Epithelial cell of proximal tubule (primary cell): ENCODE results near the gene WSB2. TPM values are rescaled to one million over a fixed set of nuclear protein-coding genes. Genes with fewer than 3 reads are reported as not detected.
A peak's percentile ranks its signal among the peaks of the same experiment; 100 is the strongest.
"Not testable (repeated sequence)": the region's sequence is repeated elsewhere in the genome, so short reads cannot be mapped to it uniquely, and the experiment has no call there.

ENCODE experiments used
- DNase-seq: peaks from one replicate; pipeline ENCODE4 v3.0.0-alpha.2; 2011; ENCODE audit warnings: low read depth
- H3K4me3 ChIP-seq: 2 replicates; pipeline ENCODE4 v1.5.1; 2011; ENCODE audit warnings: low read depth, mild to moderate bottlenecking, low read length
- CTCF ChIP-seq: conservative IDR thresholded peaks from 2 replicates; pipeline ENCODE4 v1.5.1; 2012; ENCODE audit warnings: low read depth, mild to moderate bottlenecking, low read length
- total RNA-seq: library from RNA; depleted of rRNA; stranded (reverse); fragments of >200 nt; gene quantifications from 2 replicates; pipeline ENCODE4 v1.2.3, GENCODE V29; 2015

The WSB2 gene
- total RNA-seq, 1 donor from 2014 or later = 79.6 TPM

- H3K4me3 ChIP-seq = no peak overlapping the region
- TF ChIP-seq CTCF = no peak
- DNase-seq = no peak
Observed at GRCh38 chr12:118082161-118082560, 21.2 kb upstream of the WSB2 start.

DNA sequence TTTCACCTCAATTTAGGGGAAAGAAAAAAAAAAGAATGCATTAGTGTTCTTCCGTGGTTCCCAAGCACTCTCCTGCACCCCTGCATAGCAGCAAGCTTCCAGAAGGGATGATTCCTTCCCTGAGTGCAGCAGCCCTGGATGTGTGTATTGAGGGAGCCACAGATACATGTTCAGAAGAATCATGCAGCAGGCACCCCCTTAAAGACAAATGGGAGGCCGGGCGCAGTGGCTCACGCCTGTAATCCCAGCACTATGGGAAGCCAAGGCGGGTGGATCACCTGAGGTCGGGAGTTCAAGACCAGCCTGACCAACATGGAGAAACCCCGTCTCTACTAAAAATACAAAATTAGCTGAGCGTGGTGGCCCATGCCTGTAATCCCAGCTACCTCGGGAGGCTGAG, 20.5 kb upstream of the WSB2 start:
- DNase-seq, H3K4me3 ChIP-seq: not testable (repeated sequence)

- TF ChIP-seq CTCF = no peak
- H3K4me3 ChIP-seq = no peak overlapping the region
- DNase-seq = no peak
Observed at GRCh38 chr12:118073768-118074167, 12.8 kb upstream of the WSB2 start.

- no peak for TF ChIP-seq CTCF
Observed at GRCh38 chr12:118070650-118071049, 9.7 kb upstream of the WSB2 start.

DNA sequence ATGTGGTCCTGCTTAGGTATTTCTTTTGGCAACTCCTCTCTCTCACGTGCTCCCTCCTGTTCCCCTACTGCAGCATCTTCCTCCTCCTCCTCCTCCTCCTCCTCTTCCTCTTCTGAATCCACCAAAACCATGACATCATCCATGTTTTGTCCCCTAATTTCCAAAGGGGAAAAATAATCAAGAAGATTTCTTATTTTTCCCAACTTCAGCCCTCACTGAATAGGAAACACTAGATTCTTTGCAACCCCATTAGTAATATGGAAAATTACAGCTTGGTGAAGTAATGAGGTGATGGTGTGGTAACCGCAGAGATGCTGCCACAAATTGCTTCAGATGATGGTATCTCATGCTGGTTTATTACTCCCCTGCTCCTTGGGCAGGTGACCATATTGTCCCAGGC, 7.5 kb upstream of the WSB2 start:
- DNase-seq = no peak
- no peak overlapping the region for H3K4me3 ChIP-seq
- TF ChIP-seq CTCF = no peak

More at GRCh38 chr12:118070650-118071049, 9.7 kb upstream of the WSB2 start:
- no peak overlapping the region for H3K4me3 ChIP-seq
- no peak for DNase-seq

GRCh38 chr12:118065380-118065779, 4.4 kb upstream of the WSB2 start:
- no peak overlapping the region for H3K4me3 ChIP-seq
- TF ChIP-seq CTCF = no peak
- DNase-seq = no peak

DNA sequence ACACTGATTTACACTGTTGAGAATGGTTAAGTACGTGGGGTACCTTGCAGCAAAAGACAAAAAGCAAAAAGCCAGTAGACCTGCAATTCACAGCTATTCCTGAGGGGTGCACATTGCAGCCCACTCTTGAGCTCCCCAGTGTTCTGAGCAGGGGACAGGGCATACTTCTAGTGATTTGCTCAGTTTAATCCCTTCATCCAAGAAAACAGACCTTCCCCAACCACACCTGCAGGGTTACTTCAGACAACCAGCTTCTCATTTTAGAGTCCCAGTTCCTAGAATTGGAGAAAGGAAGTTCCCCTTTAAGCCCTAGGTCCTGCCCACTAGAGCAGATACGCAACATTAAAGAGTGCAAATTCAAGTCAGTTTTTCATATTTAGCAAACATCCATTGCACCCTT, 3.6 kb upstream of the WSB2 start:
- TF ChIP-seq CTCF = peak; percentile 23
- H3K4me3 ChIP-seq = no peak overlapping the region
- no peak for DNase-seq
